Stimulated activated CD4-positive, alpha-beta T cell treated with anti-CD3 and anti-CD28 coated beads, Interleukin-12 subunit alpha, Interleukin-12 subunit beta, amount 100 ng/mL, for 4 hours (primary cell): Measurements from ENCODE around the gene SKP1.
A peak's percentile ranks its signal among the peaks of the same experiment; 100 is the strongest.

ENCODE experiments used
- DNase-seq: peaks from one replicate; pipeline ENCODE4 v3.0.0-alpha.2; 2020

The SKP1 gene

DNA sequence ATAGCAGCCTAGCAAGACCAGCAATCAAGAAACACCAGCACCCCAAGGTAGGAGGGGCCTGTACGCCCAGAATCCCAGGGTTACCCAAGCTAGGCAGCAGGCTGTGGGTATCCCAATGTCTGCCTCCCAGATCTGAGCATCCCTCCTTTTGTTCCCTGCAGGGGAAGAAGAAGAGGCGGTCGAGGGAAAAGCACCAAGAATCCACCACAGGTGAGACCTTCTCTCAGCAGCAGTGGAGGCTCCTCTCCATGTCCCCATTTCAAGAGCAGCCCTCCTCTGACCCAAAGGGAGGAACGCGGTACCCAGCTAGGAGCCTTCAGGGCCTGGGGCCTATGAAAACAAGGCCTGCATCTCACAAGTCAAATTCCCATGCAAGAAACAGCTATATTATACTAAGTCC, 33.3 kb downstream of the SKP1 start:
- DNase-seq: no peak

DNA sequence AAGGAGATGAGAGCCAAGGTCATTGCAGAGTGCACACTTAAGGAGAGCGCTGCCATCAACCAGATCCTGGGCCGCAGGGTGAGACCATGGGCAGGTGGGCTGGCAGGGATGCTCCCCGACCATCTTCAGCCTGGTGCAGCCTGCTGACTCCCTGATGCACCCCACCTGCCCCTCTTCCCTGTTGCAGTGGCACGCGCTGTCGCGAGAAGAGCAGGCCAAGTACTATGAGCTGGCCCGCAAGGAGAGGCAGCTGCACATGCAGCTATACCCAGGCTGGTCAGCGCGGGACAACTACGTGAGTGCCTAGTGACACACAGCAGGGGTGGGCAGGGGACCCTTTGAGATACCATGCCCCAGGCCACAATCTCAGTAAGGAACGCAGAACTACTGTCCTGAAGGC, 33.9 kb downstream of the SKP1 start:
- no peak for DNase-seq

DNA sequence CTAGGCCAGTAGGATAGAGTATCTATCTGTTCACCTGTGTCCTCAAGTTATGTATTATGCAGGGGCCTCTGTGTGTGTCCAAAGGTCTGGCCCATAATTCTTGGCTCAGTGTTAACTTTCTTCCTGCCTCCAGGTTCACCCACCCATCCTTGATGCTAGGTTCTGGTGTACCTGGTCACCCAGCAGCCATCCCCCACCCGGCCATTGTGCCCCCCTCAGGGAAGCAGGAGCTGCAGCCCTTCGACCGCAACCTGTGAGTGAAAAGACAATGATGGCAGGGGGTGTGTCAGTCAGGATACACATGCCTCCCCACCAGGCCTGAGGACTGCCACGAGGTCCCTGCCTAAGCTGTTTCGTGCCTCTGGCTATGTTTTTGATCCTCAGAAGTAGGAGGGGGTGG, 34.7 kb downstream of the SKP1 start:
- DNase-seq: no peak

DNA sequence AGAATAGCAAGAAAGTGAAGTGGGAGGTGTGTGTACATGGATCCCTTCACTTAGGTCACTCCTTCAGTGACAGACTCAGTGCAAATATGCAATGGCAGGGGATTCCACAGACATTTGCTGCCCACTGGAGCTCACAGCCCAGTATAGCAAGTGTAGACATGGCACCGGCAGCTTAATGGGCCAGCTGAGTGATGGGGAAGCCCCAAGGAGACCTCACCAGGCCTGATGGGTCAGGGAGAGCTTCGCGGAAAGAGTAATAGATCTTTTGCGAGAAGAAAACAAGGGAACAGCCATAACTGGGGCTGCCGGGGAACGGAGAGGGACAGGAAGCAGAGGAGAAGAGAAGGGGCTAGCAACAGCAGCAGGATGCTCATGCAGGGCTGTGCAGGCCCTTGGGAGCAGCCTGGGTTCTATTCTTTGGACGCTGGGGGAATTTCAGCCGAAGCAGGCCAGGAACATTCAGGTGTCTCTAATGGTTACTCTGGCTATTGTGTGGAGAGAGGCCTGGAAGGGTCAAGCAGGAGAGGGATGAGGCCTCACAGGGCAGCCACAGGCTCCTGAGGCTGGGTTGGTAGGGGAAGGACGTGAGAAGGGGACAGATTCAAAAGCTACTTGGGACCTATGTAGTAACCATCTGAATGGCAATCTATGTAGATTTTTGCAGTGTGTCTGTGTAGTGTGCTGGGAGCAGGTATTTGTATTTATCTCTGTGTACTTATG, 35.3 kb downstream of the SKP1 start:
- DNase-seq: no peak

DNA sequence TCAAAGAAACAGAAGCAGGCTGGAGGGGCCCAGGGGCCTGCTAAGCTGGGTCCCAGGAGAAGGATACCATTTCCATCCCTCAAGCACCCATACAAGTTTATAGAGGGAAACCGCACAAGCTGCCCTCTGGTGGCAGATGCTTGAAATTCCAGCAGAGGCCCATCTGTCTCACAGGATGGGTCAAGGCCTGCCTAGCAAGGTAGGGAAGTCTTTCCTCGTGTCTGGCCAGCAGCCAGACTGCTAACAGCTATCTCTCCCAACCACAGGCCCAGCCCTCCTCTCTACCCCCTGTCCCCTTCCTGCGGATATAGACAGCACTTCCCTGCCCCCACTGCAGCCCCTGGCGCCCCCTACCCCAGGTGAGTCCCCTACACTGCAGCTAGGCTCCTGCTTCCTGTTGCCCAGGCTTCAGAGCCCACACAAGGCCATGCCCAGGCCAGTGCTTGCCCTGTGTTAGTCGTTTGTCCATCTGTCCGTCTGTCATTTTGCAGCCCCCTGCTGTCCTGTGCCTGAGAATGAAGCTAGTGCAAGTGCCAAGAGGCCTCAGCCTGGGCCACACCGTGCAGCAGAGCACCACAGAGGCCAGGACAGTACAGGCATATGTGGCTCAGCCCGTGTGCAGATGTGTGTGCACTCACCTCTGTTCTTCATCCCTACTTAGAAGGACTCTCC, 36.1 kb downstream of the SKP1 start:
- no peak for DNase-seq

DNA sequence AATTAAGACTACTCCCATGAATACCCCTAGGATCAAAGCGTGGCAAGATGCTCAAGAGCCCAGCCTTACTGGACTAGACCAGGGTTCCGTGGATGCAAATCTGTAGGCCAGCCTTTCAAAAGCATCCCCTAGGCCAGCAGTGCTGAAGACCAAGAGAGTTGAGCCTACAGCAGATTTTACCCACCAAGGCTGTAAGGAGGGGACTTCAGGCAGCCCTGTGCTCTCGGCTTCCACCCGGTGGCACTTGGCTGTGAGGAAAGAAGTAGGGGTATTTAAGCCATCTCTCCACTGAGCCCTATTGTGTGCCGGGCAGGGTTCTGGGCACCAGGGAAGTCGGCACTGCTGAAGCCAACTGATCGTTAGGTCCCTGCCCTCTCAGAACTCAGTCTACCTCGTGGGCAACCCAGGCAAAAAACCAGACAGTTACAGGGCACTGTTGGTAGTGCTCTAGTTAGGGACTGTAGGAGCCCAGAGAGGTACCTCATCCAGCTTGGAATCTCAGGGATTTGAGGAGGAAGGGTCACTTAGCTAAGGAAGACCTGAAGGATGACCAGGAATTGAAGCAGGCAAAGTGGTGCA, 36.8 kb downstream of the SKP1 start:
- no peak for DNase-seq

DNA sequence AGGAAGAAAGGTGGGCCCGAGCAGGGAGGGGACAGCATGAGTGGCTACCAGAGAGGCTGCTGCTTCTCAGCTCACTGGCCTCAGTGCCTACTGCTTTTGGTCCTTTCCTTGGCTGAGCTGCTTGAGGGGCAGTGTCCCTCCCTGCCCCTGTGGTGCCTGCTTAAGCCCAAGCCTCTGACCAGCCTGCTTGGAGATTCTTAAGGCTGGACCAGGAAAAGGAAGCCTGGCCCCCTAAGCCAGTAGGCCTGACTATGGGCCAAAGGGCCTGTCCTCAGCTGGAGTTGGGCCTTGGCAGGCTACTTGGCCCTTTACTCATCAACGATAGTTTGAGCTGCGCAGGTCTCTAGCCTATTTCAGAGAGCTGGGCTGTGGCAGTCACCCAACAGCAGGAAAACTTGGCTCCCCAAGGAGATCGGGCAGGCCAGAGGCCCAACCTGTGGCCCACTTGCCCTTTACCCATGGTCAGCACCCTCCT, 37.3 kb downstream of the SKP1 start:
- DNase-seq: no peak

DNA sequence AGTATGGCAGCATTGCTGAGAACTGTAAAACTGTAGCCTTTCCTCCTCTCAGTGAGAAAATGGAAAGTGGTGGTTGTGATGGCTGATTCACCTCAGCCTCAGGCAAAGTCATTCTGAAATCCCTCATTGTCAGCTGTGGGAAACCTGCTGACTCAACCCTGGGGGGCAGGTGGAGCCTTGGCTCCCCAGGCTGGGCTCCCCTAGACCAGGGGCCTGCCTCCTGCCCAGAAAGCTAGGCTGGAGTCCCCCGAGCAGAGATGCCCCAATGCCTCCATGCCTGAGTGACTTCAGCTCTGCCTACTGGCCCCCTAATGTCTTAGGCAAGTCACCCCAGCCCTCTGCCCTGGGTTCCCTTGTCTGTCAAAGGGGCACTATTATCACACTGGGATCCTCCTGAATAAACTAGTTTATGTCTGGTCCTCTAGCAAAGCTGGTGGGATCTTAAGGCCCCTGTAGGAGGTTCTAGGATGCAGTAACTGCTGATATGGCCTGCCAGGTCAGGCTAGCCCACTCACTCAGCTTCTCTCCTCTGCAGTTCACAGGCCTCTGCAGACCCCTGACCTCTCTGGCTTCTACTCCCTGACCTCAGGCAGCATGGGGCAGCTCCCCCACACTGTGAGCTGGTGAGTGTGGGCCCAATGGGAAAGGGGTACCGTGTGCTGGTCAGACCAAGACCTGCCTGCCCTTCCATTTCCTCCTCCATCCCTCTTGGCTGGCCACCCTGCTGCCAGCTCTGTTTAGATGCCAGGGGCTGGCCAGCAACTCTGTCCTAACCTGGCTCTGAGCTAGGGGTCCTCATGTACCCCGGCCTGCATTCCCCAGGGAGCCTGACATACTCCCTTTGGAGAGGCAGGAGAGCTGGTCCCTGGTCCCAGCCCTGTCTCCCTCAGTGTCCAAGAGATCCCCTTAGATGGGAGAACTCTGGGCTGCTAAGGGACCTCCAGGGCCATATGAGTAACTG, 38.1 kb downstream of the SKP1 start:
- no peak for DNase-seq

DNA sequence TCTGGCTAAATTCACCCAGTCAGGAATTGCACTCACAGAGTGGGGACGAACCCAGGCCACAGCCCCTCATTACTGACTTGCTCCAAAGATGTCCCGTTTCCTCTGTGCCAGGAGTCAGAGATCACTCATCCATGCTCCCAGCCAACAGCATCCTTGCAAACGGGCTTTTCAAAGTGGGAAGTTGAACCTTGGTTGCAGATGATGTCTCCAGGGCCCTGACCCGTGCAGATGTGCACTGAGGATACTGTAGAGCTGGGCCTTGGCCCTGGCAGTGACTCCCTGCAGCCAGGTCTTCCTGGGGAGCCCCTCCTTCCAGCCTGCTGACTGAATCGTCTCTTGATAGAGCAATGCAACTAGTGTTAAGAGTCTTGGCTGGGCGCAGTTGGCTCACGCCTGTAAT, 40.0 kb downstream of the SKP1 start:
- DNase-seq: peak; percentile 2

DNA sequence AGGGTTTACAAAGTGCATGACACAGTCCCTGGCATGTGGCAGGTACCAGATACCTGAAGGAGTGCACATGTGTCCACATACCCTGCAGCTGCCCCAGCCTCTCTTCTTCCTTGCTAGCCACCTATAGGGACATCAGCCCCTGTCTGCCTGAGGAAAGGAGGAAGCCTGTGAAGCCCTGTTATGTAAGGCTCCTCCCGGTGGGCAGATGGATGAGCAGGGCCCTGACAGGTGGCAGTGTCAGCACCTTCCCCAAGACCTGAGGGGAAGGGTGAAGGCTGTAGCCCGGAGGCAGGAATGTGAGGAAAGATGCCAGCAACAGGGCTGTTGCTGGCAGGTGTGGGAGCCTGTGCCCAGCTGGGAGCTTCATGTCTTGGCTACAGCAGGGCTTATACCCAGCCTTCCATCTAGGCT, 40.5 kb downstream of the SKP1 start:
- peak; percentile 1 for DNase-seq

DNA sequence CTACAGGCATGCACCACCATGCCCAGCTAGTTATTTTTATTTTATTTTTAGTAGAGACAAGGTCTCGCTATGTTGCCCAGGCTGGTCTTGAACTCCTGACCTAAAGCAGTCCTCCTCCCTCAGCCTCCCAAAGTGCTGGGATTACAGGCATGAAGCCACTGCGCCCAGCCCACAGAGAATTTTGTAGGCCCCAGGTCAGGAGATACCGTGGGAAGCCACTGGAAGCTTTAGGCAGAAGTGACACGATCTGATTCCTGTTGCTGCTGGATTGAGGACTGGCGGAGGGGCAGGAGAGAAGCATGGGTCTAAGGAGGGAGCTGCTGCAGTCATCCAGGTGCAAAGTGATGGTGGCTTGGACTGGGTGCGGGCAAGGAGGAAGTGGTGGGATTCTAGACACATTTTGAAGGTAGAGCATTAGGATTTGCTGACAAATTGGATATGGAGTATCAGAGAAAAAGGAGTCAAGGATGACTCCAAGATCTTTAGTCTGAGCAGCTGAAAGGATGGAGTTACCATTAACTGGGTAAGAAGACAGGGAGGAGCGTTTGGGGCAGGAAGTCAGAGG, 41.6 kb downstream of the SKP1 start:
- DNase-seq: no peak

DNA sequence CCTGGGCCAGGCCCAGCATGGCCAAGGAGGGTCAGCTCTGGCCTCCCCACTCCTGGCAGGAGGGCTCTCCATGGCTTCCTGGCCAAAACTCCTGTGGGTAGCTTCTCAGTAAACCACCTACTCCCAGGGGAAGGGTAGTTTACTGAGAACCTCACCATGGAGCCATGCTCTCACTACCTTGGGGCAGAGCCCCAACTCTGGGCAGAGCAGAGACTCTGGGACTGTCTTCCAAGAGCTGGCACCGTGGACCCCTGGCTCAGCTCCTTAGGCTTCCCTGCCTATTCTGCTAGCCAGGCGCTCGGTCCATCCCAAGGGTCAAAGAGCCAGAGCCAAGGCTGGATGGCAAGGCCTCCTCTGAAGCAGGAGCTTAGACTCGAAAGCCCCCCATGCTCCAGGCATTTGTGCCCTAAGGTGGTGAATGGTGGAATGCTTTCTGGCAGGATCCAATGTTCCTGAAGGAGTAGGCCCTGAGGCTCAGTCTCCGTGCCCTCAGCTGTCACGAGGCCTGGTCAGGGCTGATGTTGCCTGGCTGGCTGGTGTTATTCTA, 42.7 kb downstream of the SKP1 start:
- DNase-seq: no peak

DNA sequence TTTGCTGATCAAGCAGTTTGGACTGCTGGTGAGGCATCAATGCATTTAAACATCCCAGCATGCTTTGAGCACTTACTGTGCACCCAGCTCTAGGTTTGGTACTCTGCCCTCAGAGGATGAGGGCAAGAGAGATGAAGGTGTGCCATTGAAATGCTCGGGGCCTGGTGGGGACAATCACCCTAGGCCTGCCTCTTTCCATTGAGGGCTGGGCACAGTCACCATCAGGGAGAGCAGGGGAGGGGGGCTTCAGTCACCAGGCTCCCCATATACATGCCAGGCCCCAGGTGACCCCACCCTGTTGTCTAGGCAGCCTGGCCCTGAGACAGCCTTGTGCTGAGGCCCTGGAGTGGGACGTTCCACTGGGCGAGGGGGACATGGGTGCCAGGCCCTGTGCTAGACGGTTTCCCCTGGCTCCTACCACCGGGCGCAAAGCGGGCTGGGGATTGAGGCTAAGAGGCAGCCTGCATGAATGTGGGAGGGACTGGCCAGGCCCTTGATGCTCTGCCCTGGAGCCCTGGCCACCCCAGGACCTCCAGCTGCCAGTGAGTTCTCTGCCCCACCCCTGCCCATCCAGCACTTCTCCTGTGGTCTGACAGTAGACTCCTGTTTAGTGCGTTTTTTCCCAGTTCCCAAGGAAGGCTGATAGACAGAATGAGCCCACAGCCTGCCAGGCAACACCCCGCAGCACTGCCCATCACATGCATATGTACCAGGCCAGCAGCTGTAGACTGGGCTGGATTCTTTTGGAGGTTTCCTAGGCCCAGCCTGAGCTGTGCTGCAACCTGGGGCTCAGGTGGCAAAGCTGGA, 43.4 kb downstream of the SKP1 start:
- peak; percentile 3 for DNase-seq

DNA sequence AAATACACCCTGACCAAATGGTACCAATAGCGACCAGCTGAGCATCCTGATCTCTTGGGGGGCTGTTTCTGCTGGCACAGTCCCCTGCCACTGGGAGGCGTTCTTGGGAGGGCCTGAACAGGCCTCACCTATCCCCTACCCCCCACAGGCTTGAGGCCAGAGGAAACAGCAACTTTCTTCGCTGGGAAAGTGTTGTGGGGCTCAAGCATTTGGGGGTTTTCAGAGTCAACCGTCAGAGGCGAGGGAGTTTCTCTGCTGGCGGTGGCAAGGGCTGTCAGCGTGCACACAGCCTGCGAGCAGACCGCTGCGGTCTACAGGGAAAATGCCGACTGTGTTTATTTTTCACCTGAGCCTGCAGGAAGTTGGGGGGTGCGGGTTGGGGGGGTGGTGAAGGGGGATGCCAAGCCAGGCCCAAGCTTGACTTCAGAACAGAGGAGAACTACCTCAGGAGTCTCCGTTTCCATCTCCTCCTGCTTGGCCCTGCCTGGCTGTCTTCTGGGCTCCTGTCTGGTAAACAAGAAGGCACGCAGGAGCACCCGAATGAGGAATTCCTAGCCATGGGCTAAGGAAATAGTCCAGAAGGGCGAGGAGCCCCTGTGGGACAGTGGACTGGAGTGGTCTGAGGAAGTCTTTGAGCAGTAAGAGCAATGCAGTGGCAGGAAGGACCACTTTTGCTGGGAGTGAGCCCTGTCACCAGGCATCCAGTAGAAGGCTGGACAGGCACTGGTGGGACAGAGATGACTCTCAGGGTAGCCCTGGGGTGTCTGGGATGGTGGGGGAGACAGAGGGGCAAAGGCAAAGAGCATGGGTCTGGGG, 44.2 kb downstream of the SKP1 start:
- peak; percentile 50 for DNase-seq

DNA sequence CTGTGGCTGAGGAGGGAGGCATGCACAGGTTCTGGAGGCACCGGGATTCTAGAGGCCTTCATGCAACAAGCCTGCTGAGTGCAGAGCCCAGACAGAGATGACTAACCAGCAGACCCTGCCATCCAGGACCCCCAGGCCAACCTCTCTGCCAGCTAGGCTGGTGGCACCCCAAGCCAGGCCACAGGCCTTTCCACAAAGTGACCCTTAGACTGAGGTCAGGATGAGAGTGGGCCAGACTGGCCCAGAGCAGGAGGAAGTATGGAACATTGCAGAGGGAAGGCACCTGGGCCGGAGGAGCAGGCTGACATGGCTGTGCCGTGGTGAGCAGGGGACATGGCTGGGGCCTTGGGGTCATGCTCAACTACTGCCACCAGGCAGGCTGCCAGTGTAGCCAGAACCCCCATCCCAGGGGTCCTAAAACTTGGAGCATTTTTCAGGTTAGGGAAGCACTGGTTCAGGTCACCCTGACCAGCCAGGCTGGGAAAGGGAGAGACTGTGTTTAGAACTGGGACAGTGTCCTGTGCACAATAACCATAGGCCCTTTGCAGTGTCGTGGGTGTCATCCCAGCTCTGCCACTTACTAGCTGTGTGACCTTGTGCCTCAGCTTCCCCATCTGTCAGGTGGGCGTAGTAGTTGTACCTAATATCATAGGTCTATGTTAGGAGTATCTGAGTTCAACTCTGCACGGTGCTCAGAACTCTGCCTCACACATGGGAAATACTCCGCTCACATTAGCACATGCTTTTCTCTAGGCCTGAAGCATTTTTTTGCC, 45.0 kb downstream of the SKP1 start:
- DNase-seq: peak; percentile 5

DNA sequence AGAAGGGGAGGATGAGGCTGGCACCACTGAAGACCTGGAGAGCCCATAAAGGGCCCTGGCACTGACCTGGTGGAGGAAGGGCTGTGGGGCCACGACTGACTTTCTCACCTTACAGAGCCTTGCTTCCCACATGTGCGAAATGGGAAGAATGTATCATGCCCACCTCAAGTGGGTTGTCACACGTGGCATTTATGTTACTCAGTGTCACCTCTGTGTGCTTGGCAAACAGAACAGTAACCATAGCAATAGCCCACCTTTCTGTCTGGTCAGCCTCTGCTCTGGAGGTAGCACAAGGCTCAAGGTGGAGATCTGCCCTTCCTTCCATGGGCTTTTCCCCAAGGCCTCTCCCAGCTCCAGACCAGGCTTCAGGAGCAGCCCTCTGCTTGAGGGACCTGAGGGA, 45.6 kb downstream of the SKP1 start:
- DNase-seq: no peak

DNA sequence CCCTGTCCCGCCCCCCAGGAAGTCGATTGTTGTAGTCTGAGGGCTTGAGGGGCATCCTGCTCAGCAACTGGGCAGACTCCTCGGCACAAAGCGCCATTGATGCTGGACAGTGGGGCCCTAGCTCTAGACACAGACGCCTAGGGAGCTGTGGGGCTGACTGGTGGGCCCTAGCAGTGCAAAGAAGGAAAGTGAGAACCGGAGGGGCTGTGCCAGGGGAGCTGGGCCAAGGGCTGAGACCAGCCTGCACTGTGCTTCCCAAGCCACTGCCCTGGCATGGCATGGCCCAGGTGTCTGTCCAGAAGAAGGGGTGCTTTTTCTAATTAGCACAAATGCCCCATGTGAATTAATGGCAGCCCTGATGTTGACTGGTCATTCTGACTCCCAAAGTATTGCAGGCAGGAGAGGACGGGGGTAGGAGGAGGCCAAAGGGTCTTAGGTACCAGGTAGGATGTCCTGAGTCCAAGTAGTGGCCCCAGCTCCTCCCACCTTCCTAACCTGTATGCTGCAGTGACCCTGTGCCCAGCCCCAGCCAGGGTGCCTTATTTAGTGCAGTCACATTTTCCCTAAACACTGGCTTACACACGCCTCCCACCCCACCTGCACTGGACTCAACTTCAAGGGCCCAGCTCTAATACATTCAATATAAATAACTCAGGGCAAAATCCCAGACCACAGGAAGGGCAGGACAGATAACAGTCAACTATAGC, 46.4 kb downstream of the SKP1 start:
- peak; percentile 2 for DNase-seq

DNA sequence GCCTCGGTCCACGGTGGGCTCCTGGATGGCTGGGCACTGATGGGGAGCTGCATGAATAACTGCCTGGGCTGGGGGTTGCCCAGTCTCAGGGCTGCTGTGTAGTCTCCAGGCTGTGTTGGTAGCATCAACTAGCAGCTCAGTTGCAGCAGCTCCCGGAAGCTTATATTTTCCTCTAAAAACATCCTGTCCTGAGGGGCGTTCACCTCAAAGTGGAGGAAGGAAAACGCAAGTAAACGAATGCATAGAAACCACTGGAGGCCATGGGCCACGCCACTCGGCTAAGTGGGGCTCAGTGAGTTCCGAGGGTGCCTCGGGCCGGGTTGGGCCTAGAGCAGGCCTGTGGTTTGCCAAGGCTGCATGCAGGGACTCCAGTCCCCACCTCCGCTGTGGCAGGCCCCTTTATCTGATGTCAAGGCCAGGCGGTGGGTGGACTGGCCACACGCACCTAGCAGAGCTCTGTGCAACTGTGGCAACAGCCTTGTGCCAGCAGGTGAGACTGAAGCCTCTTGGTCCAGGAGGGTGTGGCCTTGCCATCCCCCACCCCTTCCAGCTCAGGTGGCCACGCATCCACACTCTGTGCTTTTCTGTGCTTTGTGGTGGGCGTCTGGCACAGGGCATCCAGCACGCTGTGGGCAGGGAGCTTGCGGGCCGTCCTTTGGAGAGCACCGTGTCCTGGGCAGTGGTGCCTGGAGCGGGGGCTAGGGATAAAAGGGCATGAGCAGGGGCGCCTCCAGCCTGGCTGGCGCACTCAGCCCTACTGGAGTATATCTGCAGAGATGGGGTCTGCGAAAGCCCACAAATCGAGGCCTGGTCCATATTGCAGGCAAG, 47.1 kb downstream of the SKP1 start:
- DNase-seq: no peak
